ENCODE results near the gene MYEOV. TPM values are rescaled to one million over a fixed set of nuclear protein-coding genes. Genes with fewer than 3 reads are reported as not detected.

The MYEOV gene
- total RNA-seq, 1 experiment from 2014 or later, result 0.22 TPM

DNA sequence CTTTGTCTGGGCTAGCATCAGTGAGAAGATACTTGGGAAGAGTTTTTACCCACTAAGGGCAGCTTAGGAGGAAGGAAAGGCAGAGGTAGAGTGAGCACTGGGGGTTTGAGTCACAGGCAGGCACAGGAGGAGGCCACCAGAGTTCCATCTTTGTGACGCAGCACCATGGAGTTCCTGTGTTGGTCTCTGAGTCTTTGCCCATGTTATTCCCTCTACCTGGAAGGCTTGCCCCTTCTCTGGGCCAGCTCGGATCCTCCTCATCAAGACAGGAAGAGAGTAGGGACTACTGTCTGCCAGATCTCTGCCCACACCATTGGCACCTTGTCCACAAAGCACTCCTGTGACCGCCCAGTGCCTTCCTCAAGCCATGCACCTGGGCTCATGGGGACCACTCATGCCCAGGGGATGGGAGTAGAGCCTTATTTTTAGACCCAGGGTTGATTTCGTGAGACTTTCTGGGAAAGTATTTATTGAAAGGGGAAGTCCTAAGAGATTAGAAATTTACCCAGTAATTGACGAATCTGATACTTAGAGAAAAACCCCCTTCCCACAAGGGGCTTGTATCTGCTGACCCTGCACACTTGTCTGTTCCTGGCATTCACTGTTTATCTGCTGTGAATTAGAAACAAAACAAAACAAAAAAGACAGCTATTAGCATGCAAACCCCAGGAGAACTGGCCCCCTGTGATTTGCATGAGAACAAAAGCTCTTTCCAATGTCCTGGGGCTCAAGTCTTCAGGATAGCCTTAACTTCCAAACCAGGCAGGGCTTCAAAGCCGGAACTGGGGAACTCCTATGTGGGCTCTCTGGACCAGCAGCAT is 35.9 kb upstream of the MYEOV start:
- no peak overlapping the region for H3K4me2 ChIP-seq (ENCODE audit: insufficient read depth, insufficient read length, low read length)
- H2AFZ ChIP-seq (ENCODE audit: low read length), result no peak overlapping the region
- no peak overlapping the region for H2BK20ac ChIP-seq (ENCODE audit: low read depth, low read length, poor library complexity, severe bottlenecking)
- Mint-ChIP-seq H3K27me3 (ENCODE audit: low read depth) (peaks cover 51% of the 10 kb centered on the region), H3K27ac (no peak overlapping the region; a peak in 1 of 7 replicates), H3K9me3 (peaks cover 18 to 22% of the 10 kb centered on the region in 2 experiments), H3K36me3 (ENCODE audit: insufficient read depth in 1 of 3, low read depth in 3 of 3) (peaks cover 0 to 22% (median 7%) of the 10 kb centered on the region in 3 experiments; a peak in 5 of 7 replicates), H3K4me3 (no peak overlapping the region), H3K4me1 (peaks cover 25 to 27% of the 10 kb centered on the region in 2 experiments)
- H2AK5ac ChIP-seq (ENCODE audit: insufficient read length, low read length), result no peak overlapping the region
- no peak overlapping the region for H3K4ac ChIP-seq (ENCODE audit: low read depth, low read length)
- TF ChIP-seq, protein P1, sequence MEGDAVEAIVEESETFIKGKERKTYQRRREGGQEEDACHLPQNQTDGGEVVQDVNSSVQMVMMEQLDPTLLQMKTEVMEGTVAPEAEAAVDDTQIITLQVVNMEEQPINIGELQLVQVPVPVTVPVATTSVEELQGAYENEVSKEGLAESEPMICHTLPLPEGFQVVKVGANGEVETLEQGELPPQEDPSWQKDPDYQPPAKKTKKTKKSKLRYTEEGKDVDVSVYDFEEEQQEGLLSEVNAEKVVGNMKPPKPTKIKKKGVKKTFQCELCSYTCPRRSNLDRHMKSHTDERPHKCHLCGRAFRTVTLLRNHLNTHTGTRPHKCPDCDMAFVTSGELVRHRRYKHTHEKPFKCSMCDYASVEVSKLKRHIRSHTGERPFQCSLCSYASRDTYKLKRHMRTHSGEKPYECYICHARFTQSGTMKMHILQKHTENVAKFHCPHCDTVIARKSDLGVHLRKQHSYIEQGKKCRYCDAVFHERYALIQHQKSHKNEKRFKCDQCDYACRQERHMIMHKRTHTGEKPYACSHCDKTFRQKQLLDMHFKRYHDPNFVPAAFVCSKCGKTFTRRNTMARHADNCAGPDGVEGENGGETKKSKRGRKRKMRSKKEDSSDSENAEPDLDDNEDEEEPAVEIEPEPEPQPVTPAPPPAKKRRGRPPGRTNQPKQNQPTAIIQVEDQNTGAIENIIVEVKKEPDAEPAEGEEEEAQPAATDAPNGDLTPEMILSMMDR (conservative IDR thresholded peaks at IDR 0.05), result no peak
- DNase-seq, result peak; percentile 55
- WGBS (ENCODE audit: extremely low coverage, insufficient read length, low lambda C conversion rate), result no CpG with 5 or more reads among the region's 6 CpGs
- no peaks in the 10 kb centered on the region for H3K23me2 ChIP-seq (ENCODE audit: insufficient read length, low read depth, low read length, poor library complexity, severe bottlenecking)
- H3K23ac ChIP-seq (ENCODE audit: insufficient read length, low read depth, low read length), result no peak overlapping the region
- no peaks in the 10 kb centered on the region for H3K79me2 ChIP-seq (ENCODE audit: insufficient read depth, low read length)
- no peak overlapping the region for H3K56ac ChIP-seq (ENCODE audit: insufficient read length, low read depth, low read length)
- no peak overlapping the region for H3K18ac ChIP-seq (ENCODE audit: insufficient read length, low read depth, low read length)
- H3K9ac ChIP-seq (ENCODE audit: extremely low read depth, insufficient read length, low read length), result no peak overlapping the region
- H4K20me1 ChIP-seq (ENCODE audit: control insufficient read depth, insufficient read depth, insufficient read length), result no peaks in the 10 kb centered on the region
- no peaks in the 10 kb centered on the region for H3K9me3 ChIP-seq (ENCODE audit: control insufficient read depth, low read depth, low read length)
- H2BK15ac ChIP-seq (ENCODE audit: low read depth, low read length), result no peak overlapping the region
- H2BK12ac ChIP-seq (ENCODE audit: insufficient read length, low read depth, low read length), result no peak overlapping the region
- no peaks in the 10 kb centered on the region for H3K79me1 ChIP-seq (ENCODE audit: insufficient read depth, low read depth, low read length, poor library complexity, severe bottlenecking)
- H2BK5ac ChIP-seq (ENCODE audit: insufficient read length, low read length), result no peak overlapping the region
- H4K8ac ChIP-seq (replicated peaks; ENCODE audit: insufficient read length, low read depth, low read length), result no peak overlapping the region
- no peak overlapping the region for H3K14ac ChIP-seq (ENCODE audit: insufficient read depth, low read length)
- H3T11ph ChIP-seq (ENCODE audit: low read length), result no peak overlapping the region
- H2BK120ac ChIP-seq (ENCODE audit: low read depth, low read length, poor library complexity, severe bottlenecking), result no peak overlapping the region
- no peak overlapping the region for H4K91ac ChIP-seq (ENCODE audit: insufficient read length, low read depth, low read length)
- peaks cover 4% of the 10 kb centered on the region; the same call in 1 of the 2 replicates for H3K4me1 ChIP-seq (ENCODE audit: insufficient read depth, low read length)
- no peak overlapping the region for H3K27ac ChIP-seq (ENCODE audit: insufficient read length, low read depth, low read length)
- no peaks in the 10 kb centered on the region; the same call in 1 of the 2 replicates for H3K27me3 ChIP-seq (ENCODE audit: insufficient read depth, low read length)
- H4K5ac ChIP-seq (ENCODE audit: insufficient read length, low read depth, low read length), result no peak overlapping the region

Measured in H9 (cell line).